ENCODE data around the gene PRICKLE2. TPM values are rescaled to one million over a fixed set of nuclear protein-coding genes. Genes with fewer than 3 reads are reported as not detected.

PRICKLE2 gene
- total RNA-seq, 1 experiment from 2014 or later: not detected

DNA sequence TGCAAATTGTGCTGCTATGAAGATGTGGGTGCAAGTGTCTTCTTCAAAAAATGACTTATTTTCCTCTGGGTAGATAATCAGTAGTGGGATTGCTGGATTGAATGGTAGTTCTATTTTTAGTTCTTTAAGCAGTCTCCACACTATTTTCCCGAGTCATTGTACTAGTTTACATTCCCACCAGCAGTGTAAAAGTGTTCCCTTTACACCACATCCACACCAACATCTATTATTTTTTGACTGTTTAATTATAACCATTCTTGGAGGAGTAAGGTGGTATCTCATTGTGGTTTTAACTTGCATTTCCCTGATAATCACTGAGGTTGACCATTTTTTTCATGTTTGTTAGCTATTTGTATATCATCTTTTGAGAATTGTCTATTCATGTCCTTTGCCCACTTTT, 182.3 kb downstream of the PRICKLE2 start:
- H3K27ac ChIP-seq (ENCODE audit: low read depth, low read length, poor library complexity, severe bottlenecking): no peak overlapping the region
- no peaks in the 10 kb centered on the region for H3K9me3 ChIP-seq (ENCODE audit: low read depth, low read length, poor library complexity, severe bottlenecking)
- TF ChIP-seq, protein P1, sequence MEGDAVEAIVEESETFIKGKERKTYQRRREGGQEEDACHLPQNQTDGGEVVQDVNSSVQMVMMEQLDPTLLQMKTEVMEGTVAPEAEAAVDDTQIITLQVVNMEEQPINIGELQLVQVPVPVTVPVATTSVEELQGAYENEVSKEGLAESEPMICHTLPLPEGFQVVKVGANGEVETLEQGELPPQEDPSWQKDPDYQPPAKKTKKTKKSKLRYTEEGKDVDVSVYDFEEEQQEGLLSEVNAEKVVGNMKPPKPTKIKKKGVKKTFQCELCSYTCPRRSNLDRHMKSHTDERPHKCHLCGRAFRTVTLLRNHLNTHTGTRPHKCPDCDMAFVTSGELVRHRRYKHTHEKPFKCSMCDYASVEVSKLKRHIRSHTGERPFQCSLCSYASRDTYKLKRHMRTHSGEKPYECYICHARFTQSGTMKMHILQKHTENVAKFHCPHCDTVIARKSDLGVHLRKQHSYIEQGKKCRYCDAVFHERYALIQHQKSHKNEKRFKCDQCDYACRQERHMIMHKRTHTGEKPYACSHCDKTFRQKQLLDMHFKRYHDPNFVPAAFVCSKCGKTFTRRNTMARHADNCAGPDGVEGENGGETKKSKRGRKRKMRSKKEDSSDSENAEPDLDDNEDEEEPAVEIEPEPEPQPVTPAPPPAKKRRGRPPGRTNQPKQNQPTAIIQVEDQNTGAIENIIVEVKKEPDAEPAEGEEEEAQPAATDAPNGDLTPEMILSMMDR (conservative IDR thresholded peaks at IDR 0.05; ENCODE audit: low read depth, low read length): no peak
- TF ChIP-seq EZH2 (IDR thresholded peaks at IDR 0.05; ENCODE audit: borderline replicate concordance, low read depth, low read length, poor library complexity, severe bottlenecking): no peak
- no peaks in the 10 kb centered on the region for H3K36me3 ChIP-seq (ENCODE audit: insufficient read depth, low read length, poor library complexity, severe bottlenecking)
- BruUV-seq (replicated peaks): no TSS peak
- H3K4me3 ChIP-seq (ENCODE audit: low read depth, low read length, poor library complexity, severe bottlenecking): no peak overlapping the region
- CTCF ChIA-PET: no interaction called here
- H3K27me3 ChIP-seq (replicated peaks; ENCODE audit: insufficient read depth, low read depth, low read length, poor library complexity): no peaks in the 10 kb centered on the region
- intact Hi-C loops (cut with micrococcal nuclease; ENCODE audit: unreplicated experiment): no loop called here
- no peak for DNase-seq (ENCODE audit: low spot score)
- POLR2A ChIA-PET (ENCODE audit: low non-redundant PET): no interaction called here
- peaks cover 7% of the 10 kb centered on the region for H3K4me1 ChIP-seq (ENCODE audit: insufficient read depth, low read length, poor library complexity, severe bottlenecking)

Other genes starting within 250 kb of the PRICKLE2 start
- gene PSMD6, start 202.0 kb downstream of the PRICKLE2 start, total RNA-seq (2021): 65.3 and 66.5 TPM in 2 replicates

Data from A673 (cell line).